GM23338 (cell line): ENCODE results near the gene SMURF2. TPM values are rescaled to one million over a fixed set of nuclear protein-coding genes. Genes with fewer than 3 reads are reported as not detected.

Source experiments
- ATAC-seq: fragments of 200-7000 bp; cut with Tn5 transposase; 3 replicates; pipeline ENCODE4 v1.9.1; 2020
- DNase-seq: peaks from one replicate; pipeline ENCODE4 v3.0.0-alpha.2; 2015; ENCODE audit warnings: low spot score
- H2AFZ ChIP-seq: fragments of 200-600 bp; sonication (generic); 2 replicates; pipeline ENCODE4 v1.8.0; 2016; ENCODE audit warnings: antibody characterized with exemption, mild to moderate bottlenecking, moderate library complexity
- H3F3A ChIP-seq: fragments of 200-600 bp; sonication (generic); replicated peaks from 2 replicates; pipeline ENCODE4 v1.8.0; 2017; ENCODE audit warnings: antibody characterized with exemption, mixed run types, low read depth
- H3K27ac ChIP-seq: fragments of 200-600 bp; sonication (generic); 2 replicates; pipeline ENCODE4 v1.6.1; 2016; ENCODE audit warnings: low read depth
- H3K27me3 ChIP-seq: fragments of 200-600 bp; sonication (generic); 2 replicates; pipeline ENCODE4 v1.8.0; 2016; ENCODE audit warnings: mild to moderate bottlenecking, mixed run types, moderate library complexity; ENCODE audit not compliant: insufficient read depth
- H3K36me3 ChIP-seq: fragments of 200-600 bp; sonication (generic); 2 replicates; pipeline ENCODE4 v1.8.0; 2016; ENCODE audit warnings: mild to moderate bottlenecking; ENCODE audit not compliant: insufficient read depth
- H3K4me1 ChIP-seq: fragments of 200-600 bp; sonication (generic); 2 replicates; pipeline ENCODE4 v1.8.0; 2016; ENCODE audit warnings: mild to moderate bottlenecking, moderate library complexity; ENCODE audit not compliant: insufficient read depth
- H3K4me2 ChIP-seq: fragments of 200-600 bp; sonication (generic); 2 replicates; pipeline ENCODE4 v1.7.1; 2017; ENCODE audit warnings: mixed run types
- H3K4me3 ChIP-seq: fragments of 200-600 bp; sonication (generic); 2 replicates; pipeline ENCODE4 v1.6.1; 2016; ENCODE audit warnings: mixed run types
- H3K79me2 ChIP-seq: fragments of 200-600 bp; sonication (generic); replicated peaks from 2 replicates; pipeline ENCODE4 v1.8.0; 2017; ENCODE audit warnings: mild to moderate bottlenecking; ENCODE audit not compliant: insufficient read depth
- H3K9me2 ChIP-seq: fragments of 200-600 bp; sonication (generic); 2 replicates; pipeline ENCODE4 v1.8.0; 2017; ENCODE audit not compliant: insufficient read depth
- H4K20me1 ChIP-seq: fragments of 200-600 bp; sonication (generic); replicated peaks from 2 replicates; pipeline ENCODE4 v1.8.0; 2017; ENCODE audit warnings: mild to moderate bottlenecking; ENCODE audit not compliant: insufficient read depth
- H3K27ac Mint-ChIP-seq: 2 replicates; pipeline ENCODE4 v1.8.0; 2020; ENCODE audit warnings: inconsistent platforms, mild to moderate bottlenecking, moderate library complexity, mixed read lengths
- H3K27me3 Mint-ChIP-seq: 3 replicates; pipeline ENCODE4 v1.8.0; 2022; ENCODE audit warnings: low read depth, mild to moderate bottlenecking, moderate library complexity, mixed read lengths, inconsistent platforms; ENCODE audit not compliant: insufficient read depth, poor library complexity
- H3K36me3 Mint-ChIP-seq: 3 replicates; pipeline ENCODE4 v1.8.0; 2021; ENCODE audit warnings: low read depth, mild to moderate bottlenecking, inconsistent platforms, moderate library complexity, mixed read lengths
- H3K4me1 Mint-ChIP-seq: 3 replicates; pipeline ENCODE4 v1.8.0; 2020; ENCODE audit warnings: mild to moderate bottlenecking, inconsistent platforms, mixed read lengths
- H3K4me3 Mint-ChIP-seq: 3 replicates; pipeline ENCODE4 v1.8.0; 2021; ENCODE audit warnings: moderate library complexity, mild to moderate bottlenecking, inconsistent platforms, mixed read lengths
- H3K9me3 Mint-ChIP-seq: 3 replicates; pipeline ENCODE4 v1.8.0; 2020; ENCODE audit warnings: moderate library complexity, mild to moderate bottlenecking, inconsistent platforms, mixed read lengths
- CTCF ChIP-seq, 2 experiments: fragments of 200-600 bp in 1 of 2; sonication (generic) in 1 of 2; conservative IDR thresholded peaks; 2 replicates each; pipeline versions ENCODE4 v1.5.1 to v1.6.1; 2016 to 2017; ENCODE audit warnings: antibody characterized with exemption in 2 of 2, low read depth in 2 of 2, mild to moderate bottlenecking in 2 of 2, moderate library complexity in 1 of 2
- ETS1 ChIP-seq: IDR thresholded peaks from 2 replicates; pipeline ENCODE4 v1.6.1; 2016; ENCODE audit warnings: antibody characterized with exemption
- EZH2phosphoT487 ChIP-seq: fragments of 200-600 bp; sonication (generic); IDR thresholded peaks from one replicate; pipeline ENCODE4 v1.8.1; 2018; ENCODE audit warnings: antibody characterized with exemption; ENCODE audit not compliant: unreplicated experiment
- NANOG ChIP-seq: IDR thresholded peaks from 2 replicates; pipeline ENCODE4 v1.6.1; 2016; ENCODE audit warnings: antibody characterized with exemption, borderline replicate concordance
- POLR2AphosphoS5 ChIP-seq: IDR thresholded peaks from 2 replicates; pipeline ENCODE4 v1.6.1; 2016; ENCODE audit warnings: antibody characterized with exemption, low read depth
- STAT1 ChIP-seq: IDR thresholded peaks from one replicate; pipeline ENCODE4 v1.6.1; 2016; ENCODE audit warnings: antibody characterized with exemption; ENCODE audit not compliant: unreplicated experiment
- ZNF331 ChIP-seq: fragments of 250-450 bp; sonication (Bioruptor Pico); IDR thresholded peaks from 2 replicates; pipeline ENCODE4 v1.5.0; 2020; ENCODE audit warnings: low read depth, mild to moderate bottlenecking, moderate library complexity
- ZNF462 ChIP-seq: fragments of 250-450 bp; sonication (Bioruptor Pico); IDR thresholded peaks from 2 replicates; pipeline ENCODE4 v1.5.0; 2020; ENCODE audit warnings: mild to moderate bottlenecking, moderate library complexity
- polyA plus RNA-seq: library from polyadenylated mRNA; unstranded; fragments of >200 nt; fragmentation: Nextera tagmentation; extraction: Ambion mirVana; gene quantifications from 2 replicates; pipeline ENCODE4 v1.2.1, GENCODE V29; 2016
- total RNA-seq: library from RNA; depleted of rRNA; stranded (reverse); fragments of >200 nt; shearing (Covaris generic); gene quantifications from 2 replicates; pipeline ENCODE4 v1.2.3, GENCODE V29; 2014

SMURF2 gene
- total and polyA plus RNA-seq, 2 experiments from 2014 or later: 12.1 to 29.6 TPM

GRCh38 chr17:64515419-64515818, 146.7 kb downstream of the SMURF2 start:
- H4K20me1 ChIP-seq: peaks cover 34% of the 10 kb centered on the region
- no peaks in the 10 kb centered on the region for H3K9me2 ChIP-seq
- H3K36me3 Mint-ChIP-seq: peaks cover 89% of the 10 kb centered on the region
- peaks cover 4% of the 10 kb centered on the region for H3K4me1 ChIP-seq
- H3K4me3 ChIP-seq: no peak overlapping the region
- TF ChIP-seq EZH2phosphoT487: no peak
- no peak for TF ChIP-seq ZNF462 (CRISPR knock-in tag)
- TF ChIP-seq STAT1: no peak
- TF ChIP-seq NANOG: no peak
- no peak for TF ChIP-seq ZNF331
- TF ChIP-seq ETS1: no peak
- TF ChIP-seq CTCF (conservative IDR thresholded peaks at IDR 0.05; ENCODE audit: low read depth in 2 of 2): no peak
- TF ChIP-seq POLR2AphosphoS5: no peak
- H3K4me2 ChIP-seq: no peak overlapping the region
- H3K27me3 Mint-ChIP-seq: peaks cover 6% of the 10 kb centered on the region
- no peaks in the 10 kb centered on the region for H3F3A ChIP-seq
- DNase-seq: no peak
- peaks cover 81% of the 10 kb centered on the region for H3K79me2 ChIP-seq
- no peak overlapping the region for H2AFZ ChIP-seq
- no peak overlapping the region for H3K27ac Mint-ChIP-seq
- peaks cover 14% of the 10 kb centered on the region for H3K4me1 Mint-ChIP-seq
- peaks cover 72% of the 10 kb centered on the region for H3K36me3 ChIP-seq
- ATAC-seq: no peak
- H3K4me3 Mint-ChIP-seq: no peak overlapping the region
- H3K27ac ChIP-seq: no peak overlapping the region
- H3K9me3 Mint-ChIP-seq: no peaks in the 10 kb centered on the region
- H3K27me3 ChIP-seq: no peaks in the 10 kb centered on the region
